CD4-positive, alpha-beta T cell treated with Interferon gamma for 1 hour (primary cell): ENCODE results near the gene GRHL1.
A peak's percentile ranks its signal among the peaks of the same experiment; 100 is the strongest.
"Not testable (repeated sequence)": the region's sequence is repeated elsewhere in the genome, so short reads cannot be mapped to it uniquely, and the experiment has no call there.

Source experiments
- DNase-seq: peaks from one replicate; pipeline ENCODE4 v3.0.0-alpha.2; 2020

Gene GRHL1, protein sequence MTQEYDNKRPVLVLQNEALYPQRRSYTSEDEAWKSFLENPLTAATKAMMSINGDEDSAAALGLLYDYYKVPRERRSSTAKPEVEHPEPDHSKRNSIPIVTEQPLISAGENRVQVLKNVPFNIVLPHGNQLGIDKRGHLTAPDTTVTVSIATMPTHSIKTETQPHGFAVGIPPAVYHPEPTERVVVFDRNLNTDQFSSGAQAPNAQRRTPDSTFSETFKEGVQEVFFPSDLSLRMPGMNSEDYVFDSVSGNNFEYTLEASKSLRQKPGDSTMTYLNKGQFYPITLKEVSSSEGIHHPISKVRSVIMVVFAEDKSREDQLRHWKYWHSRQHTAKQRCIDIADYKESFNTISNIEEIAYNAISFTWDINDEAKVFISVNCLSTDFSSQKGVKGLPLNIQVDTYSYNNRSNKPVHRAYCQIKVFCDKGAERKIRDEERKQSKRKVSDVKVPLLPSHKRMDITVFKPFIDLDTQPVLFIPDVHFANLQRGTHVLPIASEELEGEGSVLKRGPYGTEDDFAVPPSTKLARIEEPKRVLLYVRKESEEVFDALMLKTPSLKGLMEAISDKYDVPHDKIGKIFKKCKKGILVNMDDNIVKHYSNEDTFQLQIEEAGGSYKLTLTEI

DNA sequence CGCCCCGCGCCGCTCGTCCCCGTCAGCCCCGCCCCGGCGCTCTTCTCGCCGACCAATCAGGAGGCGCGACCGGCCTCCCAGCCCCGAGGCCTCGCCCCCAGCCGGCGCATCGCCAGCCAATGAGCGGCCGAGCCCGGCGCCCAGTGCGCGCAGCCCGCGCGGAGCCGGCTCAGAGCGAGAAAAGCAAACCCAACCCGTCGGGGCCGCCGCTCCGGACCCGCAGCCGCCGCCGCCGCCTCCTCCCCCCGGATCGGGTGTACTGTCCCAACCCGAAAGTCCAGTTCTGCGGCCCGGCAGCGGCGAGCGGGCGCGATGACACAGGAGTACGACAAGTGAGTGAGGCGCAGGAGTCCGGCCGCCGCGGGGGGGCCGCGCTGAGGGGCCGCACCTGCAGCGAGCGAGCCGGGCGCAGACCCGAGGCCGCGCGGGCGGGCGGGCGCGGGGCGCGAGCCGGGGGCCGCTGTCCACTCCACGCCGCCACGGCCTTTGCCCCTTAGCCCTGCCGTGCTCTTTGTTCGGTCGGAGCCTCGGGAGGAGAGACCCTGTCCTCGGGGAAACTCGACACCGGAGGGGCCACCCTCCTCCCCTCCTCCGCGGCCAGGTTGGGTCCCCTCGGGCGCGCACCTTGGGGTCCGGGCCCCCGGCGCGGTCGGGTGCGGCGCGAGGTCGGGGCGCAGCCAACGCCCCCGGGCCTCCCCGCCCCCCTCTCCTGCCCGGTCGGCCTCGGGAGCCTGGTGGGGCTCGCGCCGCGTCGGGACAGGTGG lies at the start of gene GRHL1:
Gene GRHL1 (plus strand): TSS at position 172 of the 764 bp plus-strand sequence. CDS start 141 bp downstream, at position 313.
- DNase-seq = peak; percentile 92

DNA sequence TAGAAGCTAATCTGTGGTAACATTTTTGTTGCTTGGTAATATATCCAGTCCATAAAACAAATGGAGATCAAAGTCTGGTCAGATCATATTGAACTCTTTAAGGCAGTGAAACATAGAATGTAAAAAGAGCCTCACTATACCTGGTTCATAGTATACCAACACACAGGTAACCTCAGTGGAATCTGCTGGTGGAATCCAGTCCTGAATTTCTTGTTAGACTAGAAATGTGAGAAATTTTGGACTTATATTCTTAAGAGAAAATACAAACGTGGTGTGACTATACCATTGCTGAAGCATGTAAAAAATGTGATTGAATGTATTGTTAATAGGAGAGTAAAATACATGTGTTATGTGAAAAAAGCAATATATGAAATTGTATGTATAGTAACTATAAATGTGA lies 46.1 kb upstream of the GRHL1 start:
- DNase-seq = no peak

DNA sequence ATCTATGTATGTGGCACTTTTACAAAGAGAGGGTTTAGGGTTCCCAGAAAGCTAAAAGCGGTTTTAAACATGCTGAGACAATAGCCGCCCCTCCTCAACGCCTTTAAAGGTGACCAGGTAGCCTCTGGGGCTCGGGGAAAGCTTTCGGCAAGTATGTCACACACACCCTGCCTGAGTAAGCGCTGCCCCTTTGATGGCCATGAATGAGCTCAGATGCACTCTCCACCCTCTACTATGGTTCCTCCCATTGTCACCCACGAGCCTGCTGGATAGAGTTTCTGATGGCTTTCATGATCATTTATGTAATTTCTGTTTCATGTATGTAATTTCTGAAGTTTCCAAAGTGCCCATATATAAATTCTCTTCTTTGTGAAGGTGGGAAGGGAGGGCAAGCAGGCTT lies 44.1 kb upstream of the GRHL1 start:
- DNase-seq = no peak

DNA sequence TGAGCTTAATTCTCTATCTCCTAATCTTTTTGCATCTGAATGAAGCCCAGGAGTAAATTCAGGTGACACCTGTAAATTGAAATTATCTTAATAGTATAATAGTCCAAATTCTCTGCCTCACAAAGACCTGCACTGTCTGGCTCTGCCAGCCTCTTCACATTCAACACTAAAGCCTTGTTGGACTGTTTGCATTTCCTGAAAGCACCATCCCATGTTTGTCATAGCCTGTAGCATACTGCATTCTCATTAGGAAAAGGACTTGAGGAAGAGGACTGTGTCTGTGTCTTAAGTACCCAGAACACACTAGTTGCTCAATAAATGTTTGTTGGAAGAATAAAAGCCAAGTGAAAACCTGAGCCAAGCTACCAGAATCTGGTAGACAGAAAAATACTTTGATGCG lies 42.9 kb upstream of the GRHL1 start:
- no peak for DNase-seq

DNA sequence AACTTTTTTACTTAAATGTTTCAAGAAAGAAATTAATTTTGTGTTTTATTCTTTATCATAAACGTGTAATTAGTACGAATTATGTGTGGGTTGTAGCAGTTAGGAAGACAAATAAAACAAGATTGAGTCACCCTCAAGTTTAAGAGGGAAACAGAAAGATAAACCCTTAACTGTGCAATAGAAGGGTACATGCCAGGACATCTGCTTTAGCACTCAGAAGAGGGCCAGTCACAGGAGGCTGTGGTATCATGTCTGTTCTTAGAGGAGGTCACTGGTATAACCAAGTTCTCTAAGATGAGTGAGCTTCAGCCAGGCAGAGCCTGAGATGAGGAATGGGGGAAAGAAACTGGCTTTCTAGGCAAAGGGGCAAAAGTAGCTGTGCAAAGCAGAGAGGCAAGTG lies 42.4 kb upstream of the GRHL1 start:
- DNase-seq = no peak

DNA sequence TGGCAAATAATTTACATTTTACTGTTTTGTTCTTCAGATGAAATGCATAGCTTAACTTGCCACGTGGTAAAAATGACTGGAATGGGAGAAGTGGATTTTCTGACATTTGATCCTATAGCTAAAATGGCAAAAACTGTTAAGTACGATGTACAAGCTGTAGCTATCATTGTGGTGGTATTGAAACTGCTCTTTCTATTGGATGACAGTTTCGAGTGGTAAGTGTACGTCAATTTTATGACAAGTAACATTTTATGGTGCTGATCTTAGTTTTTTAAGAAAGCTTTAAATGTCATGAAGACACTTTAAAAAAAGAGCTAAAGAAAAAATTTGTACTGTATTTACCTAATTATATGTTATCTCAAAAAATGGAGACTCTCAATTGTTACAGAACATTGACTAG lies 40.8 kb upstream of the GRHL1 start:
- no peak for DNase-seq

DNA sequence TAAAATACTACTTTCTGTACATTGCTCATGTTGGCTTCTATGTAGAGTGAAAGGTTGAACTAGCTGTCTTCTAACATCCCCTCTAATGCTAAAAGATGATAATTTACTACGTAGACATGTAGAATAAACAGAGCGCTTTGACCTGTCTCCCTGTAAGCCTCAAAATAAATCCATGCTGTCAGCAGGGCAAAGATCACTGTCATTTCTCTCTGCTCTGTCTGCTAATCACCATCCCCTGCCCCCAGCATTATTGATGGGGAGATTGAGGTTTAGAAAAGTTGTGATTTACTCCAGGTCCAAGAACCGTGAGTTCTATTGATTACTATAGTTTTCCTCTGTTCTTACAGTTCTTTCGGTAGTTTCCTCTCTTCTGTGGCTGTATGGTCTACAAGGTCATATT lies 39.0 kb upstream of the GRHL1 start:
- DNase-seq = no peak

DNA sequence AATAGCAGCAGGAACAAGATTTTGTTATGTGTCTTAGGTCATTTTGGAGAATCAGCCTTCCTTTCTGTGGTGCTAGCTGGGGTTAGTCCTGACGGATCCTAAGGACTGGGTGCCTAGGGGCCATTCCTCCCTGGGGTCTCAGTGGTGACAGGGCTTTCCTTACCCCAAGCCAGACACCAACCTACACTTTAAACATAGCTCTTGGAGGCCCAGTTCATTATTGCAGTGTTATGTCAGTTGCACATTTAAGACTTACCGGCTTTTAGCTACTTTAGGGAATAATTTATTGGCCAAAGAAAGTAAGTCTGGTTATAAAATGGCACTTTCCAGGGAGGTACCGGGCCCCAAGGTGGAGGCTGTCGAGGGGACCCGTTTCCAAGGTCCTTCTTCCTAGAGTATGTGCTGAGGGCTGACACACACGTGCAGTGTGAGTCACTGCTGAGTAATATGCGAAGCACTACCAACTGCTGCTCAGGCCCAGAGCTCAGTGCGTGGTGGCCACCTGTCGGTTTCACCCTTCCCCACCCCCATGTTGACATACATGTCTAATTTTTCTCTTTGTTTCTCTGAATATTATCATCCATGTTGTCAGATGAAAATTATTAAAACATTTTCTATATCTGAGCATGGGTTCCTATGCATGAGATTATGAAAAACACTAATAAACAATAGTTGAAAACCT lies 37.0 kb upstream of the GRHL1 start:
- DNase-seq = no peak

DNA sequence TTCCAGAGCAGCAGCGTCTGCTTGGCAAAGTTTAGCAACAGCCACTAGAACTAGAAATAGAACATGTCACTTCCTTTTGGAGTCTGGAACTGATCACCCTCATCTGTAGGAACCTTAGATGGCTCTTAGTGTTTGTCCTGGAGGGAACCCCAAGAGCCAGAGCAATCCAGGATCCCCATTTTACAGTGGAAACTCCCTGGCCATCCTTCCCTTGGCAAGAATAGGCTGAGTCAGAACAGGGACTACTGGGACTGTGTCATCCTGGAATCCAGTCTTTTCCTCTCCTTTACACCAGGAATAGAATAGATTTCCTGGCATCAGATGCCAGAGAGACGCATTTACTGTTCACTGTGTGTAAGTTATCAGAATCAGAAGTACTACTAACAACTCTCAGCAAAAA lies 33.2 kb upstream of the GRHL1 start:
- DNase-seq = no peak

DNA sequence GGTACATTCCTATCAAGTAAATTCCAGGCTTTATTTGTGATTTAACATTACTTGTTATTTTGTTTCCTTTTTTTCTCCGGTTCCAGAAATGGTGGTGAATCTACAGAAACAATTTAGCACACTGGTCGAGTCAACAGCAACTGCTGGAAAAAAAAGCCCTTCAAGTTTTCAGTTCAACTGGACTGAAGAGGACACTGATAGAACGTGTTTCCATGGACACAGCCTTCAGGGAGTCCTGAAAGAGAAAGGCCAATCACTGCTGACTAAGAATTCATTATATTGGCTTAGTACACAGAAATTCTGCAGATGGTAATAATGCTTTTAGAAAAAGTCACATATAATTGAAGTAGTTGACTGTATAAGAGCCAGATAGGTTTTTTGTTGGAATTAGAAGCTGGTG lies 32.0 kb upstream of the GRHL1 start:
- DNase-seq = no peak

DNA sequence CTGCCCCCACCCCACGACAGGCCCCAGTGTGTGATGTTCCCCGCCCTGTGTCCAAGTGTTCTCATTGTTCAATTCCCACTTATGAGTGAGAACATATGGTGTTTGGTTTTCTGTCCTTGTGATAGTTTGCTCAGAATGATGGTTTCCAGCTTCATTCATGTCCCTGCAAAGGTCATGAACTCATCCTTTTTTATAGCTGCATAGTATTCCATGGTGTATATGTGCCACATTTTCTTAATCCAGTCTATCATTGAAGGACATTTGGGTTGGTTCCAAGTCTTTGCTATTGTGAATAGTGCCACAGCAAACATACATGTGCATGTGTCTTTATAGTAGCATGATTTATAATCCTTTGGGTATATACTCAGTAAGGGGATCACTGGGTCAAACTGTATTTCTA lies 24.5 kb upstream of the GRHL1 start:
- DNase-seq = not testable (repeated sequence)

DNA sequence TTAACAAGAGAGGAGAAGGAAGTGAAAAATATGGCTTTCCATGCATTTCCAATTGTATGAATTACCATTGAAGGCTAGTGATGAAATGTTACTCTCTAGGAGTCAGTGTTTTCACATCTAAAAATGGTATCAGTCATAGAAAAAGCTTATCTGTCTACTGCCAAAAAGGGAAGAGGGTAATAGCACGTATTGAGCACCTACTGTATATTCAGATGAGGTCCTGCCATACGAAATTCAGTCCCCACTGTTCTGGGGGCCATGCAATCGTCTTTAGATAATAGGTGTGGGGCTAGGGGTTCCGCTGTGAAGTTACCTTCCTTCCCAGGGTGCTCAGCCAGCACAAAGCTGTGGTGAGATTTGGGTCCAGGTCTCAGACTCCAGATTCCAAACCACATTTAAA lies 14.2 kb upstream of the GRHL1 start:
- DNase-seq = no peak

DNA sequence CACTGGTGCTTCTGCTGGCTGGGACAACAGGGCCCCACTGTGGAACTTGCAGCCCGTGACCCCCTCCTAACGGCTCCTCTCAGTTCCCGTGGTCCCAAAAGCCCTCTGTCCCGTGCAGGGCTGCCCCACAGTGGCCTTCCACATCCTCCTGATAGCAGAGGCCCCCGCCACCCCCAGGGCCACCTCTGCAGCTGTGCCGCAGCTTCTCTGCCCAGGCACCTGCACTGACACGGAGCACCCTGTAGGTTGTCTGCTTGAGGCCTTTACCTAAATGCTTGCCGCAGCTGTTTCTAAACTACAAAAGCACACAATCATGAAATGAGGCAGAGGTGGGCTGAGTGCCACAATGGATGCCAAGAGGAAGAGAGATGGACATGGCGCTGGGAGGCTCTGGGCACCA lies 13.5 kb upstream of the GRHL1 start:
- no peak for DNase-seq

DNA sequence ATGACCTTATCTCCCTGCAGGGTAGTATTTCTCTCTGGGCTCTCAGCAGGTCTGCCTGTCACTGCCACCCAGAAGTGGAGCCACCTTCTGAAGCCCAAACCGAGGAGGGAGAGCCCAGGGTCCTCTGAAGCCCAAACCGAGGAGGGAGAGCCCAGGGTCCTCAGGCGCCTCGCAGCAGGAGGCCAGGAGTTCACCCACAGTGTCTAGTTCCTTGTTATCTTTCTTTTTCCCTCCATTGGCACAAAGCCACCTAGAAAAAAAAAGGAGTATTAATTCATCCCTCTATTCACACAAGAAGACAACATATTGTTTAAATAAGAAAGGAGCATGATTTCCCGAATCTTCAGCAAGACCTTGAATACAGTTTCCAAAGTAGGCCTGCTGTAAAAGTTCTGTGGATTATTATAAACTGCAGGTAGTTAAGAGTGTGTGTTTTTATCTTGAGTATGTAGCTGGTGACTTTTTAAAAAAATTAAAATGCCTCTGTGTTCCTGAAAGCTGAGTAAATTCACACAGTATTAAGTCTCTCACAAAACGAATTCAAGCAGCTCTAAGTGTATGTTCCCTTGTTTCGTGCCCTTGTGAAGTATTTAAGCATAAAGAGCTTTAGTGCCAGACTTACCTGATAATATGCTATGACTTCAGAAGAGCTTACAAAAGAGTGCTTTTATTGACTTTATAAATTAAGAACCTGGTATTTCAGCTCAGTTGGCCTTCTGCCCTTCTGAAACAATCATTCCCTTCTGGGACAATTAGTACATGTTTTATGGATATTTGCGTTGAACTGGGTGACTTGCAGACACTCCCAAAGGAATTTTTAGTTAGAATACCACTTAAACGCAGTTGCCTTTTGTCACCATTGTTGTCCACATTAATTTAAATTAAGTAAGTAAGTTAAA lies 11.7 kb upstream of the GRHL1 start:
- DNase-seq = no peak

DNA sequence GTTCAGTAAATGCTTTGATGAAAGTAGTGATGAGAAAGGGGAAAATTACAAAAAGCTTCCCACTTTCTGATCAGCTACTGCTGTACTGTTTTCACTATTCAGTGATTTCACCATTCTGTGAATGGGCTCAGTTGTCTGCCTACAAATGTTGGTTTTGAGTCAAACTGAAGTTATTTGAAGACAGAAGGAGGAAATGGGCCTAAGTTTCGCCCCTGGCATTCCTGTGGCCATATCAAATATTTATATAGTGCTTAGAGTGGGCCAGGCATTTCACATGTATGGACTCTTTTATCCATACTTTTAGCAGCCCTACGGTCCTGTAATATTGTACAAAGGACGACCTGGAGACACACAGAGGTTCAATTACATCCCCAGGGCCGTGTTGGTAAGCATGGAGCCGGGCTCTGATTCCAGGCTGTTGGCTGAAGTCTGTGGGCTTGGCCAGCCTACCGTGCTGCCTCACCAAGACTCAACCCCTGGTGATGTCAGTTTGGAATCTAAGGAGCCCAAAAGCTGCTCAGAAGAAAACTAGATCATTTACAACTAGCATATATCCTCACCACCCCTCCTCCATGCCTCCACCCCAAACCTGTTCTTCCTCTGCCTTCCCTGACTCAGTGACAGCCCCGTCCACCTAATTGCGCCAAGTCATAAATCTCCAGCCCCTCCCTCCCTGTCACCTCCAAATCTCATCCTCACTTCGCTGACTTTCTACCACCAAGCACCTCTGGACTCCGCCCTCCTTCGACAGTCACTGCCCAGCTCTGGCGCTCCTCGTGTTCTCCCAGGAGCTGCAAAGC lies 10.1 kb upstream of the GRHL1 start:
- no peak for DNase-seq

DNA sequence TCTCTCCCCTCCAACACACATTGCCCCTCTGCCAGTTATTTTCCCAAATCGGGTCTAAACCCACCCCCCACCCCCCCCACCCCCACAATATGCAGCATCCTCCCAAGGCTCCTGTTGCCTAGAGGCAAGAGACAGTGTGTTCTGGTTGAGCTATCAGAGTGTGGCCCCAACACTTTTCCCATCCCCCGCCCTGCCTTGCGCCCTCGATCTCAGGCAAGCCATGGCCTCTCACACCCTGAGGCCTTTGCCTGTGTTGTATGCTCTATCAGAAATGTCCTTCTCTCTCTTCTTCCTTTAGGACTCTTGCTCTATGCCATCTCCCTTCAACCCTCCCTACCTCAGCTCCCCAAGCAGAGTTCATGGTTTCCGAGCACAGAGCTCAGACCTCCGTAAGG lies 9.5 kb upstream of the GRHL1 start:
- DNase-seq = no peak

DNA sequence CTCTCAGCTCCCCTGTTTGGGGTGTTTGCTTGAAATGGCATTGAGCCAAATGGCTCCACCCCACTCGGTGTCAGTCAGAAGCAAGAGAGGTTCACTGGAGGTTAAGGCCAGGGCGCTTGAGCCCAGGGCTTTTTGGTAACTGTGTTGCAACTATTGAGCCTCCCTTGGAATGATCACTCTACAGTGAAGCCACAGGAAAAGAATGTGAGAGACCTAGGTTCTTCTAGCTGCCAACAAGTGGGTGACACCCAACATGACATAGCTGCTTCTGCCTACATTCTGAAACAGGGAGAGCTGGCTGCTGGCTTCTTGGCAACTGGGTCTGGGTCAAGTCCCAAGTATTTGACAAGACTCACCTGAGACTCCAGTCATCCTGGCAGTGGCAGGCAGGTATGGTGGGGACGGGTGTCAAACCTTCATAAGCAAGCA lies 7.1 kb upstream of the GRHL1 start:
- DNase-seq = no peak

DNA sequence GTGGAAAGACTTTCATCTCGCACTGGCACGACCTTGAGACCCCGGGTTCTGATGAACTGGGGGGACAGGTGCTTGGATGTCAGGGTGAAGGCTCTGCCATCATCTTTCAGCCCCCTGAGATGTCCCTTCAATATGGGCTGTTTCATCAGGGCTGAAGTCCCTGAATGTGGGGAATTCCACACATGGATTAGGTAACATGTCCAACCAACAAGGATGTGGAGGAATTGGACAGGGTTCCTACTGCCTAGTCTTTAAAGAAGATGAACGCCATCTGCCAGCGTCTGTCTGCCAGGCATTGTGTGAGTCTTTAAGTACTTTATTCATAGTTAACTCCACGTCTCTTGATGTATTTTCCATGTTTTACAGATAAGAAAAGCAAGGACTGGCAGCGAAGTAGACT lies 5.9 kb upstream of the GRHL1 start:
- DNase-seq = no peak

DNA sequence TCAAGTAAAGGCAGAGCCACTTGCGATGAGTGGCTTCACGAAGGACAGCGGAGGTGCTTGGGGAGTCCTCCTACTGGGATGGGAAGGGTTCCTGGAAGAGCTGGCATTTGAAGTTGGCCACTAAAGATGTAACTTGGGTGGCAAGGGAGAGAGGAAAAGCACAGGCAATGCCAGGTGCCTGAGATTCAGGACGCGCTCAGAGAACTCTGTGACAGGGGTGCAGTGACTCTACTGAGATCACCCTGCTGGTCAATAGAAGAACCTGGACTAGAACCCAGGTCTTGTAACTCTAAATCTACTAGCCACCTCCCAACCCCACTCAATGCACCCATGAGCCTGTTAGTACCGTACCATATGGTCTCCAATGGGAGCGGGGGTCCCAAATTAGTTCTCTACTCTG lies 5.4 kb upstream of the GRHL1 start:
- DNase-seq = no peak

DNA sequence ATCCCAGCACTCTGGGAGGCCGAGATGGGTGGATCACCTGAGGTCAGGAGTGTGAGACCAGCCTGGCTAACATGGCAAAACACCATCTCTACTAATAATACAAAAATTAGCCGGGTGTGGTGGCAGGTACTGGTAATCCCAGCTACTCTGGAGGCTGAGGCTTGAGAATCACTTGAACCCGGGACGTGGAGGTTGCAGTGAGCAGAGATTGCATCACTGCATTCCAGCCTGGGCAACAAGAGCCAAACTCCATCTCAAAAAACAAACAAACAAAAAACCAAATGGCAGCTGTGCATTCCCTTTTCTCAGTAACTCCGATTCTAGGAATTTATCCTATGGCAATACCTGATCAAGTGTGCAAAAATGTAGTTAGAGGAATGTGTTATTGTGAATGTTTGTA lies 4.7 kb upstream of the GRHL1 start:
- DNase-seq = no peak

DNA sequence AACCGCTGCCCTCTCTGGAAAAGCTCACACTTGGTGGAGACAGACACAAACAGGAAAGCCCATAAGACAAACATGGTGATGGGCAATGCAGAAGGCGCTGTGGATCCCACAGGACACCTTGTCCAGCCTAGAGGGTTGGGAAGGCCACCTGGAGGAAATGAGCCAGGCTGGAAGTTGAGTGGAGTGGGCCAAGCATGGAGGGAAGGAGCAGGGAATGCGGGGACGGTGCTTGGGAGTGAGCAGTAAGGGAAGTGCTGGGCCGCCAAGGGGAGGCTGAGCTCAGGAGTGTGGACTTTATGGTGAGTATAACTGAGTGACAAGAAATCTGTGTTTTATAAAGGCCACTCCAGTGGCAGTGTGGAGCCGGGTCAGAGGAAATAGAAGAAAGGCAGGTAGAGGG lies 2.8 kb upstream of the GRHL1 start:
- no peak for DNase-seq
